Motor neuron (in vitro differentiated cells): ENCODE data around the gene AKNAD1. TPM values are rescaled to one million over a fixed set of nuclear protein-coding genes. Genes with fewer than 3 reads are reported as not detected.
A peak's percentile ranks its signal among the peaks of the same experiment; 100 is the strongest.

Experiments used
- ATAC-seq, 8 experiments: fragments of 200-7000 bp; cut with Tn5 transposase; replicated peaks in 6 of 8; 2 replicates each; pipeline ENCODE4 v1.8.0; 2021; ENCODE audit warnings: mild to moderate bottlenecking in 8 of 8, moderate library complexity in 8 of 8
- H3K27ac ChIP-seq, 2 donors: fragments of 250-450 bp; sonication (Bioruptor Pico); 2 replicates each; pipeline ENCODE4 v1.9.0; 2021; ENCODE audit warnings: antibody characterized with exemption in 2 of 2, mild to moderate bottlenecking in 2 of 2, moderate library complexity in 1 of 2
- H3K4me1 ChIP-seq, 2 donors: fragments of 250-450 bp; sonication (Bioruptor Pico); replicated peaks in 1 of 2; 2 replicates each; pipeline ENCODE4 v1.6.1; 2021; ENCODE audit warnings: antibody characterized with exemption in 2 of 2, mild to moderate bottlenecking in 2 of 2, moderate library complexity in 1 of 2
- H3K4me3 ChIP-seq, 5 donors: fragments of 250-450 bp; sonication (Bioruptor Pico); 2 replicates each; pipeline ENCODE4 v1.9.0; 2021; ENCODE audit warnings: antibody characterized with exemption in 5 of 5, mild to moderate bottlenecking in 5 of 5, moderate library complexity in 4 of 5
- WGBS, 10 experiments: fragments of 450-650 bp; shearing (Covaris generic); methylation state at CpG; one replicate each; pipeline ENCODE4 v1.0.0; 2022; 5-methylcytosine and 5-hydroxymethylcytosine counted together
- in situ Hi-C, 9 experiments: fragments of 400-800 bp; cut with MboI; loops; one replicate each; pipeline ENCODE4 v1.15.0; 2021; ENCODE audit warnings: low sequenced_read_pairs in 9 of 9, low pct_unique_long_range_greater_than_20kb in 2 of 9; ENCODE audit not compliant: unreplicated experiment in 9 of 9
- total RNA-seq, 8 experiments: library from RNA; unstranded; fragments of 300-600 nt; gene quantifications; 2 replicates each; pipeline versions ENCODE4 v1.2.3 to v1.2.4, GENCODE V29; 2022

The AKNAD1 gene
- total RNA-seq, 8 experiments from 2014 or later: 1.0 to 4.1 (median 2.6) TPM; not detected in 1

DNA sequence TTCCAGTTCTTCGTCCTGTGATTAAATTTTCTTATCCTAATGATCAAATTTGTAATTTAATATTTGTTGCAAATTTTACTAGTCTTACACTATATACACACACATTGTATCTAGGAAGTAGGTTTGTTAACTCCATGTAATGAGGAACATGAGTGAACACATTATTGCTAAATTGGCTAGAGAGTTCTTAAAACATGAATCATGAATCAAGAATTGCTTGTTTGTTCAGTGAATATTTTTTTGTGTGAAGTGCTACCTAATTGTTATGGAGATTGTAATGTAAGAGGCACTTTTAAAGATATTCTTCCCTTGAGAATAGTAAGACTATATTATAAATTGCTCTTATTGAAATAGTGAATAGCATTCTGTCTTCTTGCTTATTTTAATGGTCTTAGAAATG, 24.5 kb upstream of the AKNAD1 start:
- ATAC-seq: no peak
- Histone ChIP-seq H3K4me1 (peaks cover 3 to 11% of the 10 kb centered on the region in 2 donors), H3K27ac (no peak overlapping the region), H3K4me3 (no peak overlapping the region)
- WGBS, 10 experiments: 38 to 100% (median 87%) methylated on average over 1 of the region's 1 CpG; no CpG with 5 or more reads in 2 of the 10 experiments
- in situ Hi-C loops: loop anchor here in 1 of 9 experiments (25.0 kb wide), 1 partner anchor 194 kb away; the partner anchor contains the start of gene PRPF38B

DNA sequence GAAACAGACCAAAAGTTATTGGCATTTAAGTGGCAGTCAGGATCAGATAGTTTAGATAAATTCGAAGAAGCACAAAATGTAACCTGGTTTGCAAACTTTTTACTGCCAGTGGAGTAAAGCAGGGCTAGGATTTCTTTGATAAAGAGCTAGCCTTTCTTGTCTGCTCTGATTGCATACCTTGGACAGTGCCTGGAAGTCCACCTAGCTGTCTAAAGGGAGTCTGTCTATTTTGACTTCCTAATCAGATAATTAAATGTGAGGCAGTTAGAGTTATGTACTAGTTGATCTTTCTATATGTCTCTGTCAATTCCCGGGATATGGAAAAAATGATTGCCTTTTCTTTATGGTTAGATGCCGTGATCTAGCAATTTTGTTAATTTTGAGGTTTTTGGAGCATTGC, 24.0 kb upstream of the AKNAD1 start:
- Histone ChIP-seq H3K27ac (no peak overlapping the region), H3K4me3 (no peak overlapping the region), H3K4me1 (peaks cover 3 to 11% of the 10 kb centered on the region in 2 donors)
- ATAC-seq: no peak
- in situ Hi-C loops: loop anchor here in 1 of 9 experiments (25.0 kb wide), 1 partner anchor 194 kb away; the partner anchor contains the start of gene PRPF38B
- WGBS, 10 experiments: 44 to 100% (median 89%) methylated on average over 1 to 3 of the region's 3 CpGs

DNA sequence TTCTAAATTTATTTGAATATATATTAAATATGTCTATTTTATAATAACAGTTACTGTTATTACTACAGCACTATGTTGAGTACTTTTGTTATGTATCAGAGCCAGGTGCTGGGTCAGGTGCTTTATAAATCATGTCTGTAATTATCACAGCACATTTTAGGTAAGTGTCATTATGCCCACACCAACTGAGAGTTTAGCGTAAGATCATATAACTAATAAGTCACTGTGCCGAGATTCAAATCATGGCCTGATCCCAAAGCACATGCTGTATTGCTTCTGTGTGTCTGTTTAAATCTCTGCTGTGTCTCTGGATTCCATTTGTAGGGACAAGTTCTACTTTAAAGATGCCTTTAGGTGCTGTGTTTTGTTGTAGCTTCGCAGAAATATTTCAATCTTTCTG, 21.8 kb upstream of the AKNAD1 start:
- 26 to 100% (median 87%) methylated on average over 1 to 3 of the region's 3 CpGs for WGBS, 10 experiments
- H3K4me3 ChIP-seq: peak overlapping the region in 2 of 5 donors; percentile 2 to 10
- H3K4me1 ChIP-seq: peaks cover 3 to 11% of the 10 kb centered on the region in 2 donors
- no peak for ATAC-seq
- in situ Hi-C loops: loop anchor here in 1 of 9 experiments (25.0 kb wide), 1 partner anchor 191 kb away; the partner anchor contains the start of gene PRPF38B
- no peak overlapping the region for H3K27ac ChIP-seq

DNA sequence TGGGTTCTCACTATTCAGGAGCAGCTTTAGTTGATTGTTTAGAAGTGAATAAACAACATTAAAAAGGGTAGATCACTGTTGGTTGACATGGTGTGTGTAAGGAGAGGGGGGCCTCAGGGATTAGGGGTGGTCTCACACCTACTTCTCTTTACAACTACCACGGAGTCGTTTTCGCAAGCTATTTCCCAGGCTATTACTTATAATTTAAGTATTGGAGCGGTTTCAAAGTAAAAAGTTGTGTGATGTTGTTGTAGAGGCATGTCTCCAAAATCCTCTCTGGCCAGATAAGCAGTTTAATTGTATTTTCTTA, 21.2 kb upstream of the AKNAD1 start:
- H3K4me3 ChIP-seq: peak overlapping the region; percentile 51 to 73 (median 69)
- in situ Hi-C loops: loop anchor here in 1 of 9 experiments (25.0 kb wide), 1 partner anchor 191 kb away; the partner anchor contains the start of gene PRPF38B
- H3K27ac ChIP-seq: no peak overlapping the region
- ATAC-seq: no peak
- H3K4me1 ChIP-seq: peaks cover 3 to 11% of the 10 kb centered on the region in 2 donors
- WGBS, 10 experiments: 0 to 42% (median 13%) methylated on average over 2 to 4 of the region's 4 CpGs; no CpG with 5 or more reads in 3 of the 10 experiments

DNA sequence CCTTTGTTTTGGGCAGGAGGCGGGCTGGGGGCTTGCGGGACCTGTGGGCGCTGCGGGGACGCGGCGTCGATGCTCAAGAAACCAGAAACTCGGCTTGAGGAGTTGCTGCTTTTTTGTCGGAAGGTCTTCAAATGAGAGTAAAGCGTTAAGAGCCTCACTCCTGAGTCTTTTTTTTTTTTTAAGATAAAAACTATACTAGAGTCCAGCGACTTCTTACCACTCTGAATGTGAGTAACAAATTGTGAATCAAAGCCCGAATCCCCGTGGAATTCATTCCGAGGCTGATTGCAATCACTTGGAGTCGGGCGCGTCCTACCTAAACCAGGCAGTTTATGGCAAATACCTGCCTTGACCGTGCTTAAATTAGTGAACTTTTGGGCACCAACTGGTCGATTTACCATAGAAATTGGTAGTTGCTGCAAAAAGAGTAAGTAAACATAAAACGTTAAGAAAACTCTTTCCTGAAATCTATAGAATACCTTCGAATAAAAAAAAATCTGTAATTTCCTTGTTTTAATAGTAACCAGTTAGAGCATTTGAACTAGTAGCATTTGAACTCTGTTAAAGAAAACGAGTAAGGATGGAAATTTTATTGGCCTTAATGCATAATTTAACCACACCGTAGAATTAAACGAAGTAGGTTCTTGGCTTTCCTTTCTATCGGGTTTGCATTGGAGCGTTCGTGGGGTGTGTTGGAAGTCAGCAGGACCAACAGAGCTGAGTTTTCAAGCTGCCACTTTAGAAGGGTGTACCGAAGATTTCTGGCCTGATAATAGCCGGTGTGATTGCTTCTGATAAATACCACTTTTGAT, 20.7 kb upstream of the AKNAD1 start:
- peak in 6 of 8 experiments; percentile 2 to 13 (median 8) for ATAC-seq
- peaks cover 3 to 11% of the 10 kb centered on the region in 2 donors for H3K4me1 ChIP-seq
- peak overlapping the region; percentile 51 to 73 (median 69) for H3K4me3 ChIP-seq
- H3K27ac ChIP-seq: peak overlapping the region in 1 of 2 donors; percentile 31
- in situ Hi-C loops: loop anchor here in 1 of 9 experiments (25.0 kb wide), 1 partner anchor 190 kb away; the partner anchor contains the start of gene PRPF38B
- WGBS, 10 experiments: 0 to 4% (median 0%) methylated on average over 2 to 27 of the region's 30 CpGs

GRCh38 chr1:108871050-108871724, 14.3 kb upstream of the AKNAD1 start:
- WGBS, 10 experiments: 75 to 100% (median 82%) methylated on average over 1 to 5 of the region's 5 CpGs; no CpG with 5 or more reads in 1 of the 10 experiments
- ATAC-seq: no peak
- no peak overlapping the region for H3K4me3 ChIP-seq
- no peak overlapping the region for H3K27ac ChIP-seq
- no peaks in the 10 kb centered on the region for H3K4me1 ChIP-seq
- in situ Hi-C loops: no loop called here

- no peak for ATAC-seq
- H3K27ac ChIP-seq: no peak overlapping the region
- no peaks in the 10 kb centered on the region for H3K4me1 ChIP-seq
- in situ Hi-C loops: no loop called here
- H3K4me3 ChIP-seq: no peak overlapping the region
- WGBS, 10 experiments: 60 to 100% (median 88%) methylated on average over 1 to 4 of the region's 4 CpGs; no CpG with 5 or more reads in 3 of the 10 experiments
Measured at GRCh38 chr1:108865316-108865910, 8.5 kb upstream of the AKNAD1 start.

- in situ Hi-C loops: no loop called here
- H3K4me1 ChIP-seq: no peaks in the 10 kb centered on the region
- WGBS, 10 experiments: 17 to 100% (median 83%) methylated on average over 1 to 4 of the region's 4 CpGs; no CpG with 5 or more reads in 1 of the 10 experiments
- ATAC-seq: no peak
- H3K27ac ChIP-seq: no peak overlapping the region
- no peak overlapping the region for H3K4me3 ChIP-seq
Measured at GRCh38 chr1:108863984-108864383, 7.1 kb upstream of the AKNAD1 start.

DNA sequence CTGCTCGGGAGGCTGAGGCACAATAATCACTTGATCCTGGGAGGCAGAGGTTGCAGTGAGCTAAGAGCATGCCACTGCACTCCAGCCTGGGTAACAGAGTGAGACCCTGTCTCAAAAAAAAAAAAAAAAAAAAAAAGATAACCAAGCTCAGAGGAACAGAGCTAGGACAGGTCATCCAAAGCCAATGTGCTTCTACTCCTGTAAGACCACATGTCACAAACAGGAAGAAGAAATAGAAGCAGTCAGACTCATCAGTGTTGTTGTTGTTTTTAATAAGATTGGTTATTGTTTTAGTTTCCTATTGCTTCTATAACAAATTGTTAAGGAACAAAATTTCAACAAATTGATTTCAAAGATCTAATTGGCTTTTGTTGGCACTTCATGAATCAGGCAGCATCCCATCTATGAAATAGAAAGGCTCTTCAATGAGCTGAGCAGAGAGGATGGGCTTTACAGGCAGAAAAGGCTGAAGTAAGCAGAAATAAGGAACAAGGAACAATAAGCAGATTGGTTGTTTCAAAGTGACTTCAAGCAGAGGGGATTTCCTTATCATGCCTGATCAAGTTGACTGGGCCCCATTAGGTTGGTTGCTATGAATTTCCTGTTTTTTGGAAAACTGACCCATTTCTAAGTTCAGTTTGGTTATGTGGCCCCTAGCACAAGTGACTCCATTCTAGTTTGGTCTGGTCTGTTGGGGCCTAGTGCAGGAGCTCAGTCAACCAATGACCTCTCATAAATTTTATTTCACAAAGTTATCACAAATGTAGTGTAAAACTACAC, 6.0 kb upstream of the AKNAD1 start:
- H3K27ac ChIP-seq: no peak overlapping the region
- WGBS, 10 experiments: 75 to 100% (median 92%) methylated on average over 1 of the region's 1 CpG; no CpG with 5 or more reads in 2 of the 10 experiments
- in situ Hi-C loops: no loop called here
- peaks cover 7 to 9% of the 10 kb centered on the region in 2 donors for H3K4me1 ChIP-seq
- ATAC-seq: no peak
- H3K4me3 ChIP-seq: no peak overlapping the region

- WGBS, 10 experiments: 58 to 89% (median 72%) methylated on average over 2 to 7 of the region's 7 CpGs; no CpG with 5 or more reads in 1 of the 10 experiments
- Histone ChIP-seq H3K27ac (no peak overlapping the region), H3K4me1 (peaks cover 13 to 15% of the 10 kb centered on the region in 2 donors), H3K4me3 (no peak overlapping the region)
- in situ Hi-C loops: no loop called here
- no peak for ATAC-seq
Measured at GRCh38 chr1:108862017-108862610, 5.2 kb upstream of the AKNAD1 start.

- 73 to 97% (median 88%) methylated on average over 2 to 6 of the region's 6 CpGs for WGBS, 10 experiments
- ATAC-seq: no peak
- in situ Hi-C loops: no loop called here
- H3K27ac ChIP-seq: no peak overlapping the region
- peaks cover 13 to 15% of the 10 kb centered on the region in 2 donors for H3K4me1 ChIP-seq
- no peak overlapping the region for H3K4me3 ChIP-seq
Measured at GRCh38 chr1:108861566-108861965, 4.7 kb upstream of the AKNAD1 start.
